ENCODE data around the gene GGT6. TPM values are rescaled to one million over a fixed set of nuclear protein-coding genes. Genes with fewer than 3 reads are reported as not detected.

GGT6 gene
- total RNA-seq, 4 donors from 2014 or later: not detected

GRCh38 chr17:4562015-4562969 is 1.9 kb upstream of the GGT6 start:
- no peak for TF ChIP-seq CTCF (IDR thresholded peaks at IDR 0.05)
- TF ChIP-seq POLR2A (IDR thresholded peaks at IDR 0.05): no peak
- TF ChIP-seq EP300 (IDR thresholded peaks at IDR 0.05): no peak
- no peak overlapping the region for H3K4me3 ChIP-seq
- H3K27me3 ChIP-seq: no peaks in the 10 kb centered on the region
- peak overlapping the region in 1 of 4 donors; percentile 29 for H3K27ac ChIP-seq
- DNase-seq (ENCODE audit: low spot score in 2 of 2): no peak
- H3K4me1 ChIP-seq: peaks cover 0 to 11% (median 2%) of the 10 kb centered on the region in 4 donors
- 65 to 79% methylated on average over 8 of the region's 8 CpGs for WGBS, 2 donors
- no peaks in the 10 kb centered on the region for H3K36me3 ChIP-seq
- no peaks in the 10 kb centered on the region for H3K9me3 ChIP-seq

- DNase-seq (ENCODE audit: low spot score in 2 of 2): no peak
- no peak overlapping the region for H3K4me3 ChIP-seq
- WGBS, 2 donors: 60 to 70% methylated on average over 9 to 11 of the region's 11 CpGs
- TF ChIP-seq EP300 (IDR thresholded peaks at IDR 0.05) (no peak), POLR2A (IDR thresholded peaks at IDR 0.05) (no peak)
- H3K36me3 ChIP-seq: no peaks in the 10 kb centered on the region
- H3K9me3 ChIP-seq: no peaks in the 10 kb centered on the region
- H3K27me3 ChIP-seq: no peaks in the 10 kb centered on the region
- no peak overlapping the region for H3K27ac ChIP-seq
- peaks cover 0 to 12% (median 5%) of the 10 kb centered on the region in 4 donors for H3K4me1 ChIP-seq
Observed at GRCh38 chr17:4560837-4561256, 470 bp upstream of the GGT6 start.

- no peak for TF ChIP-seq EP300 (IDR thresholded peaks at IDR 0.05)
- no peak for TF ChIP-seq POLR2A (IDR thresholded peaks at IDR 0.05)
- TF ChIP-seq CTCF (IDR thresholded peaks at IDR 0.05): no peak
- no peaks in the 10 kb centered on the region for H3K27me3 ChIP-seq
Observed at GRCh38 chr17:4559966-4560365, 411 bp downstream of the GGT6 start.

DNA sequence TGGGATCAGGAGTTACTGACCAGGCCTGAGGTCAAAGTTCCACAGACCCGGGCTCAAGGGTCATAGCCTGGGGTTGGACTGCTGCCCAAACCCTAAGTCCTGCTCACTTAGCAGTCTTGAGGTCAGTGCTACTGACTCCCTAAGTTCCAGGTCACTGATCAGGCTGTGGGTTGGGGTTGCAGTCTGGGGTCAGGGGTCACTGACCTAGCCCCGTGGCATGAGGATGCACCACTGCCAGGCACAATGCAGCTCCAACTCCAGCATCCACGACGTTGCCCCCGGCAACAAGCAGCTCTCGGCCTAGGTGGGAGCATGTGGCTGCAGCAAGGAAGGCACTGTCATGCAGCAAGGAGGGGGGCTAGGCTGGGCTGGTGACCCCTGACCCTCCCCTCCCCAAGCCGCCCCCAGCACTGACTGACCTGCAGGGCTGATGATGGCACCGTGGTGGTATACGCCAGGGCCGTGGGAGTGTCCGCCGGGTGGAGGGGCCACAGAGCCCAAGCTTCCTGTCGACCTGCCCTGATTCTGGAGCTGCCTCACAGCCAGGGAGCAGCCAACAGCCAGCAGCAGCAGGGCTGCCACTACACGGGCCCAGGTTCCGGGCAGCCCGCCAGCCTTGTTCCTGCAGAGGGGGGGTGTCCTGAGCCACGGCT is 1.1 kb downstream of the GGT6 start:
- H3K27me3 ChIP-seq: no peaks in the 10 kb centered on the region
- no peak overlapping the region for H3K4me3 ChIP-seq
- no peaks in the 10 kb centered on the region for H3K9me3 ChIP-seq
- peaks cover 0 to 15% (median 12%) of the 10 kb centered on the region in 4 donors for H3K4me1 ChIP-seq
- WGBS, 2 donors: 56 to 67% methylated on average over 6 to 8 of the region's 17 CpGs
- DNase-seq (ENCODE audit: low spot score in 2 of 2): no peak
- no peaks in the 10 kb centered on the region for H3K36me3 ChIP-seq
- no peak overlapping the region for H3K27ac ChIP-seq
- TF ChIP-seq EP300 (IDR thresholded peaks at IDR 0.05) (no peak), CTCF (IDR thresholded peaks at IDR 0.05) (no peak), POLR2A (IDR thresholded peaks at IDR 0.05) (no peak)

More at GRCh38 chr17:4559966-4560365, 411 bp downstream of the GGT6 start:
- WGBS, 2 donors: 92 to 100% methylated on average over 1 of the region's 5 CpGs
- Histone ChIP-seq H3K36me3 (no peaks in the 10 kb centered on the region), H3K27ac (peak overlapping the region in 1 of 4 donors; percentile 60), H3K9me3 (no peaks in the 10 kb centered on the region), H3K4me1 (peaks cover 0 to 8% (median 6%) of the 10 kb centered on the region in 4 donors), H3K4me3 (no peak overlapping the region)
- no peak for DNase-seq (ENCODE audit: low spot score in 2 of 2)

GRCh38 chr17:4558347-4558971 is 1.9 kb downstream of the GGT6 start:
- no peaks in the 10 kb centered on the region for H3K9me3 ChIP-seq
- no peak for DNase-seq (ENCODE audit: low spot score in 2 of 2)
- peaks cover 0 to 7% (median 0%) of the 10 kb centered on the region in 3 donors for H3K36me3 ChIP-seq
- no peak overlapping the region for H3K4me3 ChIP-seq
- TF ChIP-seq POLR2A (IDR thresholded peaks at IDR 0.05) (no peak), CTCF (IDR thresholded peaks at IDR 0.05) (no peak)
- WGBS, 2 donors: 75 to 91% methylated on average over 6 to 24 of the region's 24 CpGs
- no peaks in the 10 kb centered on the region for H3K27me3 ChIP-seq
- H3K4me1 ChIP-seq: peaks cover 0 to 24% (median 16%) of the 10 kb centered on the region in 4 donors
- no peak overlapping the region for H3K27ac ChIP-seq

Data from tibial nerve (tissue), 4 donors.